Stomach (tissue), 9 donors: ENCODE measurements around the gene RNF5. TPM values are rescaled to one million over a fixed set of nuclear protein-coding genes. Genes with fewer than 3 reads are reported as not detected.

Experiments
- DNase-seq, 2 donors: peaks; one replicate each; pipeline versions ENCODE4 v3.0.0 to v3.0.0-alpha.2; 2013 to 2019
- H3K27ac ChIP-seq, 5 donors: fragments of 200-600 bp in 4 of 5; sonication (generic) in 4 of 5; one replicate each; pipeline ENCODE4 v1.5.1; 2013 to 2019; ENCODE audit warnings: mild to moderate bottlenecking in 1 of 5, moderate library complexity in 1 of 5
- H3K27me3 ChIP-seq, 3 donors: fragments of 200-600 bp; sonication (generic); one replicate each; pipeline ENCODE4 v1.5.1; 2017 to 2019; ENCODE audit warnings: mixed run types in 1 of 3
- H3K36me3 ChIP-seq, 4 donors: fragments of 200-600 bp; sonication (generic); 1 replicate in 3 of 4; 2 replicates in 1 of 4; pipeline ENCODE4 v1.5.1; 2016 to 2019
- H3K4me1 ChIP-seq, 4 donors: fragments of 200-600 bp; sonication (generic); one replicate each; pipeline ENCODE4 v1.5.1; 2016 to 2019
- H3K4me3 ChIP-seq, 4 donors: fragments of 200-600 bp; sonication (generic) in 3 of 4; one replicate each; pipeline ENCODE4 v1.5.1; 2016 to 2019; ENCODE audit warnings: mild to moderate bottlenecking in 1 of 4
- H3K9me3 ChIP-seq, 4 donors: fragments of 200-600 bp; sonication (generic); one replicate each; pipeline ENCODE4 v1.5.1; 2016 to 2019
- CTCF ChIP-seq, 7 experiments: fragments of 450-650 bp in 4 of 7; fragments of 200-600 bp in 3 of 7; sonication (generic) in 3 of 7; IDR thresholded peaks; one replicate each; pipeline ENCODE4 v1.5.1; 2016 to 2019; ENCODE audit warnings: antibody characterized with exemption in 7 of 7, control low read depth in 2 of 7, mild to moderate bottlenecking in 1 of 7
- EP300 ChIP-seq: sonication (generic); formaldehyde crosslinking; IDR thresholded peaks from one replicate; pipeline ENCODE4 v1.6.1; 2017; ENCODE audit warnings: antibody characterized with exemption
- POLR2A ChIP-seq, 4 donors: fragments of 450-650 bp; IDR thresholded peaks; one replicate each; pipeline ENCODE4 v1.6.1; 2016; ENCODE audit warnings: antibody characterized with exemption in 4 of 4, control low read depth in 2 of 4, mild to moderate bottlenecking in 1 of 4, moderate library complexity in 1 of 4
- POLR2AphosphoS5 ChIP-seq, 3 donors: sonication (generic); formaldehyde crosslinking; IDR thresholded peaks; one replicate each; pipeline ENCODE4 v1.6.1; 2016; ENCODE audit warnings: antibody characterized with exemption in 3 of 3
- WGBS, 5 donors: extraction: QIAGEN DNeasy Blood & Tissue Kit in 3 of 5; methylation state at CpG; one replicate each; pipeline versions ENCODE4 v1.1.5 to v1.1.7; 2013 to 2018; 5-methylcytosine and 5-hydroxymethylcytosine counted together
- intact Hi-C: fragments of 100-400 bp; cut with DNase I; formaldehyde crosslinking; loops from one replicate; pipeline ENCODE4 v1.15.1; 2023; ENCODE audit warnings: low total_unique reads
- polyA plus RNA-seq, 3 donors: library from polyadenylated mRNA; stranded (reverse); fragments of 200-250 nt; gene quantifications; one replicate each; pipeline ENCODE4 v1.2.3, GENCODE V29; 2013
- total RNA-seq, 5 donors: library from RNA; depleted of rRNA; stranded (reverse); fragments of >200 nt; gene quantifications; one replicate each; pipeline versions ENCODE4 v1.1.0 to v1.2.3, GENCODE V29; 2014 to 2016
- donor health status: healthy with polysubstance abuse.
- donor health status: Bipolar disorder and iron deficiency.
- donor health status: healthy.

Gene RNF5
- total and polyA plus RNA-seq, 8 donors, result 22.6 to 107 (median 66.0) TPM

- H3K9me3 ChIP-seq, result no peaks in the 10 kb centered on the region
- 83 to 96% (median 92%) methylated on average over 4 of the region's 4 CpGs for WGBS, 5 donors
- peaks cover 0 to 13% (median 5%) of the 10 kb centered on the region in 4 donors for H3K36me3 ChIP-seq
- no peak for DNase-seq
- intact Hi-C loops, result no loop called here
- H3K4me1 ChIP-seq, result peaks cover 12 to 42% (median 32%) of the 10 kb centered on the region in 4 donors
- no peak overlapping the region for H3K27ac ChIP-seq
- TF ChIP-seq POLR2AphosphoS5 (IDR thresholded peaks at IDR 0.05) (no peak), EP300 (no peak), POLR2A (IDR thresholded peaks at IDR 0.05) (no peak), CTCF (IDR thresholded peaks at IDR 0.05) (no peak)
- peak overlapping the region in 3 of 4 donors; percentile 32 to 44 (median 37) for H3K4me3 ChIP-seq
- H3K27me3 ChIP-seq, result peaks cover 0 to 34% (median 0%) of the 10 kb centered on the region in 3 donors
Measured at GRCh38 chr6:32147401-32148132, 30.6 kb upstream of the RNF5 start.

GRCh38 chr6:32148289-32149091 is 29.7 kb upstream of the RNF5 start:
- TF ChIP-seq POLR2AphosphoS5 (IDR thresholded peaks at IDR 0.05) (peak in 1 of 3 donors; percentile 44), EP300 (no peak), CTCF (IDR thresholded peaks at IDR 0.05) (peak in 2 of 7 experiments; percentile 20)
- Histone ChIP-seq H3K4me1 (peaks cover 21 to 51% (median 41%) of the 10 kb centered on the region in 4 donors), H3K4me3 (peak overlapping the region; percentile 32 to 44 (median 40)), H3K27ac (peak overlapping the region in 3 of 5 donors; percentile 46 to 55 (median 54)), H3K9me3 (no peaks in the 10 kb centered on the region), H3K27me3 (peaks cover 0 to 34% (median 0%) of the 10 kb centered on the region in 3 donors), H3K36me3 (peaks cover 0 to 13% (median 5%) of the 10 kb centered on the region in 4 donors)
- WGBS, 5 donors, result 20 to 47% (median 23%) methylated on average over 39 of the region's 39 CpGs
- peak; percentile 86 to 91 for DNase-seq
- intact Hi-C loops, result no loop called here

- DNase-seq, result peak in 1 of 2 donors; percentile 17
- Histone ChIP-seq H3K36me3 (peaks cover 0 to 13% (median 5%) of the 10 kb centered on the region in 4 donors), H3K27me3 (peaks cover 0 to 34% (median 0%) of the 10 kb centered on the region in 3 donors), H3K9me3 (no peaks in the 10 kb centered on the region), H3K4me1 (peaks cover 22 to 57% (median 45%) of the 10 kb centered on the region in 4 donors), H3K4me3 (peak overlapping the region; percentile 32 to 44 (median 40)), H3K27ac (no peak overlapping the region)
- 52 to 65% (median 57%) methylated on average over 38 to 47 of the region's 47 CpGs for WGBS, 5 donors
- no peak for TF ChIP-seq CTCF (IDR thresholded peaks at IDR 0.05)
- no peak for TF ChIP-seq POLR2AphosphoS5 (IDR thresholded peaks at IDR 0.05)
- intact Hi-C loops, result no loop called here
Measured at GRCh38 chr6:32149092-32149755, 29.0 kb upstream of the RNF5 start.
